PC-9 (cell line): ENCODE results near the gene APLN. TPM values are rescaled to one million over a fixed set of nuclear protein-coding genes. Genes with fewer than 3 reads are reported as not detected.

Experiments
- BruUV-seq: library from RNA; stranded (reverse); fragments of 400-500 nt; replicated peaks from 2 replicates; lab custom pipeline; 2021; lab: Mats Ljungman, UMichigan
- CTCF ChIA-PET: fragments of 300-600 bp; sonication (Branson Sonifier 250); formaldehyde crosslinking; loops from one replicate; lab custom pipeline; 2022; ENCODE audit warnings: antibody characterized with exemption; lab: Charles Lee
- POLR2A ChIA-PET: fragments of 300-600 bp; sonication (Branson Sonifier 250); formaldehyde crosslinking; loops from one replicate; lab custom pipeline; 2022; ENCODE audit warnings: antibody characterized with exemption; ENCODE audit not compliant: unreplicated experiment; lab: Charles Lee
- DNase-seq, 2 experiments: peaks; one replicate each; pipeline versions ENCODE4 v3.0.0 to v3.0.0-alpha.2; 2015 to 2022; ENCODE audit warnings: mixed read lengths in 1 of 2
- H2AFZ ChIP-seq: fragments of 200-600 bp; sonication (generic); 2 replicates; pipeline ENCODE4 v1.8.1; 2017; ENCODE audit warnings: antibody characterized with exemption
- H3F3A ChIP-seq: fragments of 200-600 bp; sonication (generic); 2 replicates; pipeline ENCODE4 v1.8.1; 2017; ENCODE audit warnings: antibody characterized with exemption, mild to moderate bottlenecking, low read depth; ENCODE audit not compliant: insufficient read depth
- H3K27ac ChIP-seq: fragments of 200-600 bp; sonication (generic); 2 replicates; pipeline ENCODE4 v1.6.1; 2016; ENCODE audit warnings: mixed run types
- H3K27me3 ChIP-seq: fragments of 200-600 bp; sonication (generic); 2 replicates; pipeline ENCODE4 v1.6.1; 2016; ENCODE audit warnings: low read depth, mixed run types; ENCODE audit not compliant: insufficient read depth
- H3K36me3 ChIP-seq: fragments of 200-600 bp; sonication (generic); 2 replicates; pipeline ENCODE4 v1.6.1; 2016; ENCODE audit warnings: low read depth, mixed run types
- H3K4me1 ChIP-seq: fragments of 200-600 bp; sonication (generic); replicated peaks from 2 replicates; pipeline ENCODE4 v1.6.1; 2016; ENCODE audit warnings: mixed run types; ENCODE audit not compliant: insufficient read depth
- H3K4me2 ChIP-seq: fragments of 200-600 bp; sonication (generic); 2 replicates; pipeline ENCODE4 v1.6.1; 2017; ENCODE audit warnings: mixed run types
- H3K4me3 ChIP-seq: fragments of 200-600 bp; sonication (generic); 2 replicates; pipeline ENCODE4 v1.6.1; 2016; ENCODE audit warnings: mixed run types
- H3K79me2 ChIP-seq: fragments of 200-600 bp; sonication (generic); 2 replicates; pipeline ENCODE4 v1.6.1; 2017; ENCODE audit warnings: low read depth, mixed run types
- H3K9me2 ChIP-seq: fragments of 200-600 bp; sonication (generic); 2 replicates; pipeline ENCODE4 v1.8.1; 2017; ENCODE audit warnings: mild to moderate bottlenecking; ENCODE audit not compliant: insufficient read depth
- H3K9me3 ChIP-seq: fragments of 200-600 bp; sonication (generic); 2 replicates; pipeline ENCODE4 v1.8.1; 2016; ENCODE audit warnings: low read depth; ENCODE audit not compliant: insufficient read depth
- H4K20me1 ChIP-seq: fragments of 200-600 bp; sonication (generic); 2 replicates; pipeline ENCODE4 v1.8.1; 2017; ENCODE audit not compliant: insufficient read depth
- EZH2 ChIP-seq: fragments of 200-600 bp; sonication (generic); IDR thresholded peaks from 2 replicates; pipeline ENCODE4 v1.8.0; 2017; ENCODE audit warnings: antibody characterized with exemption, low read depth
- intact Hi-C: fragments of 100-400 bp; cut with micrococcal nuclease; formaldehyde crosslinking; loops from one replicate; pipeline ENCODE4 v1.10.0; 2022; ENCODE audit not compliant: unreplicated experiment
- total RNA-seq: library from RNA; stranded (reverse); gene quantifications from 2 replicates; pipeline ENCODE4 v1.2.3, GENCODE V29; 2021
- TF ChIP-seq, protein P1 (sequence below): fragments of 200-600 bp; sonication (generic); conservative IDR thresholded peaks from 2 replicates; pipeline ENCODE4 v1.6.1; 2017; ENCODE audit warnings: mixed run types, antibody characterized with exemption, mild to moderate bottlenecking, moderate library complexity

APLN gene
- total RNA-seq, 1 experiment from 2014 or later: 0.13 TPM

GRCh38 chrX:129597905-129598304 lies 56.9 kb downstream of the APLN start:
- no peaks in the 10 kb centered on the region for H3K27me3 ChIP-seq
- H3K4me2 ChIP-seq: no peak overlapping the region
- intact Hi-C loops: no loop called here
- CTCF ChIA-PET: interaction anchor here (0.6 kb wide), 1 partner anchor 205 kb away, joined by 3 read pairs; no protein-coding TSS in a partner anchor
- TF ChIP-seq EZH2: no peak
- TF ChIP-seq, protein P1, sequence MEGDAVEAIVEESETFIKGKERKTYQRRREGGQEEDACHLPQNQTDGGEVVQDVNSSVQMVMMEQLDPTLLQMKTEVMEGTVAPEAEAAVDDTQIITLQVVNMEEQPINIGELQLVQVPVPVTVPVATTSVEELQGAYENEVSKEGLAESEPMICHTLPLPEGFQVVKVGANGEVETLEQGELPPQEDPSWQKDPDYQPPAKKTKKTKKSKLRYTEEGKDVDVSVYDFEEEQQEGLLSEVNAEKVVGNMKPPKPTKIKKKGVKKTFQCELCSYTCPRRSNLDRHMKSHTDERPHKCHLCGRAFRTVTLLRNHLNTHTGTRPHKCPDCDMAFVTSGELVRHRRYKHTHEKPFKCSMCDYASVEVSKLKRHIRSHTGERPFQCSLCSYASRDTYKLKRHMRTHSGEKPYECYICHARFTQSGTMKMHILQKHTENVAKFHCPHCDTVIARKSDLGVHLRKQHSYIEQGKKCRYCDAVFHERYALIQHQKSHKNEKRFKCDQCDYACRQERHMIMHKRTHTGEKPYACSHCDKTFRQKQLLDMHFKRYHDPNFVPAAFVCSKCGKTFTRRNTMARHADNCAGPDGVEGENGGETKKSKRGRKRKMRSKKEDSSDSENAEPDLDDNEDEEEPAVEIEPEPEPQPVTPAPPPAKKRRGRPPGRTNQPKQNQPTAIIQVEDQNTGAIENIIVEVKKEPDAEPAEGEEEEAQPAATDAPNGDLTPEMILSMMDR: no peak
- no peaks in the 10 kb centered on the region for H3K79me2 ChIP-seq
- H3K4me1 ChIP-seq: peaks cover 11% of the 10 kb centered on the region
- no TSS peak for BruUV-seq
- no peak overlapping the region for H3K27ac ChIP-seq
- no peaks in the 10 kb centered on the region for H4K20me1 ChIP-seq
- H2AFZ ChIP-seq: no peak overlapping the region
- H3F3A ChIP-seq: peaks cover 11% of the 10 kb centered on the region
- DNase-seq: no peak
- POLR2A ChIA-PET: no interaction called here
- no peak overlapping the region for H3K4me3 ChIP-seq
- H3K9me2 ChIP-seq: no peaks in the 10 kb centered on the region
- no peaks in the 10 kb centered on the region for H3K36me3 ChIP-seq
- H3K9me3 ChIP-seq: no peaks in the 10 kb centered on the region

- no peak for DNase-seq
- Histone ChIP-seq H3K9me3 (no peaks in the 10 kb centered on the region), H3K4me2 (no peak overlapping the region), H3K9me2 (no peaks in the 10 kb centered on the region), H3K79me2 (no peaks in the 10 kb centered on the region), H3K4me1 (peaks cover 19% of the 10 kb centered on the region), H3K4me3 (no peak overlapping the region), H2AFZ (no peak overlapping the region), H4K20me1 (no peaks in the 10 kb centered on the region), H3K27me3 (no peaks in the 10 kb centered on the region), H3F3A (peaks cover 16% of the 10 kb centered on the region), H3K27ac (no peak overlapping the region), H3K36me3 (peaks cover 5% of the 10 kb centered on the region; the same call in 1 of the 2 replicates)
- POLR2A ChIA-PET: no interaction called here
- BruUV-seq: no TSS peak
- TF ChIP-seq EZH2: no peak
- TF ChIP-seq, protein P1: no peak
- CTCF ChIA-PET: interaction anchor here (0.7 kb wide), 1 partner anchor 10 kb away, joined by 7 read pairs; no protein-coding TSS in a partner anchor
- intact Hi-C loops: no loop called here
Observed at GRCh38 chrX:129596077-129596476, 58.7 kb downstream of the APLN start.

Other genes with a start within 250 kb of the APLN start
- gene SMARCA1, start 131.5 kb downstream of the APLN start, total RNA-seq: 88.5 and 92.6 TPM in 2 replicates
- 40.3 and 41.4 TPM in 2 replicates for gene OCRL, start 114.7 kb downstream of the APLN start, total RNA-seq
- gene XPNPEP2, start 84.0 kb upstream of the APLN start, total RNA-seq: not detected in 2 replicates
- not detected in 2 replicates for gene SASH3, start 125.0 kb upstream of the APLN start, total RNA-seq
- 84.2 and 108 TPM in 2 replicates for gene ZDHHC9, start 188.9 kb upstream of the APLN start, total RNA-seq